ENCODE results near the gene PIBF1. TPM values are rescaled to one million over a fixed set of nuclear protein-coding genes. Genes with fewer than 3 reads are reported as not detected.
A peak's percentile ranks its signal among the peaks of the same experiment; 100 is the strongest.

The PIBF1 gene
- total RNA-seq, 1 experiment from 2014 or later: 30.6 TPM

GRCh38 chr13:72808917-72809500, 27.1 kb downstream of the PIBF1 start:
- Histone ChIP-seq H3K4me1 (ENCODE audit: insufficient read depth, low read length, poor library complexity, severe bottlenecking) (no peaks in the 10 kb centered on the region), H3K9me3 (ENCODE audit: low read depth, low read length, poor library complexity, severe bottlenecking) (no peaks in the 10 kb centered on the region), H3K27me3 (replicated peaks; ENCODE audit: insufficient read depth, low read depth, low read length, poor library complexity) (no peaks in the 10 kb centered on the region), H3K4me3 (ENCODE audit: low read depth, low read length, poor library complexity, severe bottlenecking) (no peak overlapping the region), H3K36me3 (ENCODE audit: insufficient read depth, low read length, poor library complexity, severe bottlenecking) (peaks cover 4% of the 10 kb centered on the region), H3K27ac (ENCODE audit: low read depth, low read length, poor library complexity, severe bottlenecking) (no peak overlapping the region)
- BruUV-seq (replicated peaks): no TSS peak
- CTCF ChIA-PET: interaction anchor here (0.6 to 0.7 kb wide), 5 partner anchors 16 to 1064 kb away, joined by 3 to 13 read pairs (median 7); no protein-coding TSS in a partner anchor
- no peak for TF ChIP-seq EZH2 (IDR thresholded peaks at IDR 0.05; ENCODE audit: borderline replicate concordance, low read depth, low read length, poor library complexity, severe bottlenecking)
- TF ChIP-seq, protein P1, sequence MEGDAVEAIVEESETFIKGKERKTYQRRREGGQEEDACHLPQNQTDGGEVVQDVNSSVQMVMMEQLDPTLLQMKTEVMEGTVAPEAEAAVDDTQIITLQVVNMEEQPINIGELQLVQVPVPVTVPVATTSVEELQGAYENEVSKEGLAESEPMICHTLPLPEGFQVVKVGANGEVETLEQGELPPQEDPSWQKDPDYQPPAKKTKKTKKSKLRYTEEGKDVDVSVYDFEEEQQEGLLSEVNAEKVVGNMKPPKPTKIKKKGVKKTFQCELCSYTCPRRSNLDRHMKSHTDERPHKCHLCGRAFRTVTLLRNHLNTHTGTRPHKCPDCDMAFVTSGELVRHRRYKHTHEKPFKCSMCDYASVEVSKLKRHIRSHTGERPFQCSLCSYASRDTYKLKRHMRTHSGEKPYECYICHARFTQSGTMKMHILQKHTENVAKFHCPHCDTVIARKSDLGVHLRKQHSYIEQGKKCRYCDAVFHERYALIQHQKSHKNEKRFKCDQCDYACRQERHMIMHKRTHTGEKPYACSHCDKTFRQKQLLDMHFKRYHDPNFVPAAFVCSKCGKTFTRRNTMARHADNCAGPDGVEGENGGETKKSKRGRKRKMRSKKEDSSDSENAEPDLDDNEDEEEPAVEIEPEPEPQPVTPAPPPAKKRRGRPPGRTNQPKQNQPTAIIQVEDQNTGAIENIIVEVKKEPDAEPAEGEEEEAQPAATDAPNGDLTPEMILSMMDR (conservative IDR thresholded peaks at IDR 0.05; ENCODE audit: low read depth, low read length): peak; percentile 73
- POLR2A ChIA-PET (ENCODE audit: low non-redundant PET): no interaction called here
- intact Hi-C loops (cut with micrococcal nuclease; ENCODE audit: unreplicated experiment): loop anchor here (2.0 kb wide), 1 partner anchor 900 kb away; no protein-coding TSS in a partner anchor
- DNase-seq (ENCODE audit: low spot score): peak; percentile 42

- peak; percentile 34 for DNase-seq (ENCODE audit: low spot score)
- Histone ChIP-seq H3K4me1 (ENCODE audit: insufficient read depth, low read length, poor library complexity, severe bottlenecking) (no peaks in the 10 kb centered on the region), H3K9me3 (ENCODE audit: low read depth, low read length, poor library complexity, severe bottlenecking) (no peaks in the 10 kb centered on the region), H3K4me3 (ENCODE audit: low read depth, low read length, poor library complexity, severe bottlenecking) (no peak overlapping the region), H3K36me3 (ENCODE audit: insufficient read depth, low read length, poor library complexity, severe bottlenecking) (no peaks in the 10 kb centered on the region), H3K27me3 (replicated peaks; ENCODE audit: insufficient read depth, low read depth, low read length, poor library complexity) (no peaks in the 10 kb centered on the region), H3K27ac (ENCODE audit: low read depth, low read length, poor library complexity, severe bottlenecking) (no peak overlapping the region)
- no TSS peak for BruUV-seq (replicated peaks)
- CTCF ChIA-PET: no interaction called here
- TF ChIP-seq, protein P1 (conservative IDR thresholded peaks at IDR 0.05; ENCODE audit: low read depth, low read length): no peak
- TF ChIP-seq EZH2 (IDR thresholded peaks at IDR 0.05; ENCODE audit: borderline replicate concordance, low read depth, low read length, poor library complexity, severe bottlenecking): no peak
- intact Hi-C loops (cut with micrococcal nuclease; ENCODE audit: unreplicated experiment): no loop called here
- POLR2A ChIA-PET (ENCODE audit: low non-redundant PET): no interaction called here
Observed at GRCh38 chr13:72820156-72820897, 38.4 kb downstream of the PIBF1 start.

- DNase-seq (ENCODE audit: low spot score): no peak
- H3K4me1 ChIP-seq (ENCODE audit: insufficient read depth, low read length, poor library complexity, severe bottlenecking): no peaks in the 10 kb centered on the region
- intact Hi-C loops (cut with micrococcal nuclease; ENCODE audit: unreplicated experiment): no loop called here
- no peaks in the 10 kb centered on the region for H3K27me3 ChIP-seq (replicated peaks; ENCODE audit: insufficient read depth, low read depth, low read length, poor library complexity)
- H3K36me3 ChIP-seq (ENCODE audit: insufficient read depth, low read length, poor library complexity, severe bottlenecking): no peaks in the 10 kb centered on the region
- no peak overlapping the region for H3K4me3 ChIP-seq (ENCODE audit: low read depth, low read length, poor library complexity, severe bottlenecking)
- H3K27ac ChIP-seq (ENCODE audit: low read depth, low read length, poor library complexity, severe bottlenecking): no peak overlapping the region
- ChIA-PET CTCF (no interaction called here), POLR2A (ENCODE audit: low non-redundant PET) (no interaction called here)
- TF ChIP-seq, protein P1 (conservative IDR thresholded peaks at IDR 0.05; ENCODE audit: low read depth, low read length): no peak
- TF ChIP-seq EZH2 (IDR thresholded peaks at IDR 0.05; ENCODE audit: borderline replicate concordance, low read depth, low read length, poor library complexity, severe bottlenecking): no peak
- no peaks in the 10 kb centered on the region for H3K9me3 ChIP-seq (ENCODE audit: low read depth, low read length, poor library complexity, severe bottlenecking)
- no TSS peak for BruUV-seq (replicated peaks)
Observed at GRCh38 chr13:72820898-72821279, 39.0 kb downstream of the PIBF1 start.

Measured in A673 (cell line).